ENCODE results near the gene VAMP8. TPM values are rescaled to one million over a fixed set of nuclear protein-coding genes. Genes with fewer than 3 reads are reported as not detected.

The VAMP8 gene
- total and polyA plus RNA-seq, 10 of the 15 experiments (the other 5 are each of a cell fraction or from before 2014, with no cell fraction given) = 93.6 to 744 (median 217) TPM

DNA sequence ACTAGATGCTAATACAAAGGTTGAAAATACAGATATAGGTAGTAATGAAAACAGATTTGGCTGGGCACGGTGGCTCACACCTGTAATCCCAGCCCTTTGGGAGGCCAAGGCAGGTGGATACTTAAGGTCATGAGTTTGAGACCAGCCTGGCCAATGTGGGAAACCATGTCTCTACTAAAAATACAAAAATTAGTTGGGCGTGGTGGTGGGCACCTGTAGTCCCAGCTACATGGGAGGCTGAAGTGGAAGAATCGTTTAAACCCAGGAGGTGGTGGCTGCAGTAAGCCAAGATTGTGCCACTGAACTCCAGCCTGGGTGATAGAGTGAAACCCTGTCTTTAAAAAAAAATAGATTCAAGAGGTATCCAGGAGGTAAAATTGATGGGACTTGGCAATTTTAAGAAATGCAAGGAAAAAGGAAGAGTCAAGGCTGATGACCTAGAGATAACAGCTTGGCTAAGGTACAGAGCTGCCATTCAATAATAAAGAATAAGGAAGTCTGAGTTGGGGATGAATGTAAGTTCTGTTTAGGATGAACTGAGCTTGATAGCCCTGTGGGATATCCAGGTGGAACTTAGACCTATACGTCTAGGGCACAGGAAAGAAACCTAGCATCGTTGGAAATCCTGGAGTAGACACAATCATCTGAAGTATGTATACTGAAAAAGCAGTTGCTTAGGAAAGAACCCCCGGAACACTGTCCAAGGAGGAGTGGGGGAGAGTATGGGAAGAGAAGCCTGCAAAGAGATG, 29.4 kb upstream of the VAMP8 start:
- 75% methylated on average over 6 of the region's 6 CpGs for WGBS (ENCODE audit: insufficient coverage, insufficient replicate concordance, low lambda C conversion rate, missing lambda C conversion rate)
- ChIA-PET RAD21 (ENCODE audit: unreplicated experiment) (interaction anchor here (0.9 to 7.7 kb wide), 5 partner anchors 8 to 156 kb away, joined by 3 to 179 read pairs (median 3); partner anchors contain the start of genes GGCX and SH2D6), CTCF (interaction anchor here (0.6 to 10.4 kb wide), 5 partner anchors 8 to 157 kb away, joined by 3 to 336 read pairs (median 104); partner anchors contain the start of genes MAT2A and SH2D6), POLR2A (interaction anchor here (0.6 to 2.8 kb wide), 6 partner anchors 9 to 422 kb away, joined by 4 to 12 read pairs (median 6); partner anchors contain the start of genes GGCX, MAT2A and SH2D6), SMC1A (ENCODE audit: uncharacterized antibody, unreplicated experiment) (interaction anchor here (1.0 to 6.3 kb wide), 8 partner anchors 8 to 163 kb away, joined by 3 to 201 read pairs (median 4); partner anchors contain the start of genes MAT2A and SH2D6)
- DNase-seq (ENCODE audit: low read depth, low spot score) = no peak
- TF ChIP-seq POU2F2 (IDR thresholded peaks at IDR 0.05; ENCODE audit: borderline replicate concordance, low read depth, low read length) (0 out of 3 replicates have a peak, but pooled peaks have one; percentile 1), CBX5 (IDR thresholded peaks at IDR 0.05; ENCODE audit: low read depth) (no peak), BCL11A (IDR thresholded peaks at IDR 0.05; ENCODE audit: low read depth, low read length) (no peak), SP1 (IDR thresholded peaks at IDR 0.05; ENCODE audit: low read depth, low read length) (no peak), BMI1 (IDR thresholded peaks at IDR 0.05; ENCODE audit: borderline replicate concordance) (no peak), NR2C2 (IDR thresholded peaks at IDR 0.05; ENCODE audit: borderline replicate concordance, control insufficient read depth, insufficient read length, low read depth) (no peak)
- TF ChIP-seq, protein P1, sequence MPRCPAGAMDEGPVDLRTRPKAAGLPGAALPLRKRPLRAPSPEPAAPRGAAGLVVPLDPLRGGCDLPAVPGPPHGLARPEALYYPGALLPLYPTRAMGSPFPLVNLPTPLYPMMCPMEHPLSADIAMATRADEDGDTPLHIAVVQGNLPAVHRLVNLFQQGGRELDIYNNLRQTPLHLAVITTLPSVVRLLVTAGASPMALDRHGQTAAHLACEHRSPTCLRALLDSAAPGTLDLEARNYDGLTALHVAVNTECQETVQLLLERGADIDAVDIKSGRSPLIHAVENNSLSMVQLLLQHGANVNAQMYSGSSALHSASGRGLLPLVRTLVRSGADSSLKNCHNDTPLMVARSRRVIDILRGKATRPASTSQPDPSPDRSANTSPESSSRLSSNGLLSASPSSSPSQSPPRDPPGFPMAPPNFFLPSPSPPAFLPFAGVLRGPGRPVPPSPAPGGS (IDR thresholded peaks at IDR 0.05; ENCODE audit: borderline replicate concordance, insufficient read depth, low read depth, low read length, poor library complexity, severe bottlenecking) = peak; percentile 7
- TF ChIP-seq, protein P2, sequence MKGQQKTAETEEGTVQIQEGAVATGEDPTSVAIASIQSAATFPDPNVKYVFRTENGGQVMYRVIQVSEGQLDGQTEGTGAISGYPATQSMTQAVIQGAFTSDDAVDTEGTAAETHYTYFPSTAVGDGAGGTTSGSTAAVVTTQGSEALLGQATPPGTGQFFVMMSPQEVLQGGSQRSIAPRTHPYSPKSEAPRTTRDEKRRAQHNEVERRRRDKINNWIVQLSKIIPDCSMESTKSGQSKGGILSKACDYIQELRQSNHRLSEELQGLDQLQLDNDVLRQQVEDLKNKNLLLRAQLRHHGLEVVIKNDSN (IDR thresholded peaks at IDR 0.05; ENCODE audit: borderline replicate concordance, extremely low read length, insufficient read depth, low read depth, low read length) = no peak
- TF ChIP-seq, protein P3, sequence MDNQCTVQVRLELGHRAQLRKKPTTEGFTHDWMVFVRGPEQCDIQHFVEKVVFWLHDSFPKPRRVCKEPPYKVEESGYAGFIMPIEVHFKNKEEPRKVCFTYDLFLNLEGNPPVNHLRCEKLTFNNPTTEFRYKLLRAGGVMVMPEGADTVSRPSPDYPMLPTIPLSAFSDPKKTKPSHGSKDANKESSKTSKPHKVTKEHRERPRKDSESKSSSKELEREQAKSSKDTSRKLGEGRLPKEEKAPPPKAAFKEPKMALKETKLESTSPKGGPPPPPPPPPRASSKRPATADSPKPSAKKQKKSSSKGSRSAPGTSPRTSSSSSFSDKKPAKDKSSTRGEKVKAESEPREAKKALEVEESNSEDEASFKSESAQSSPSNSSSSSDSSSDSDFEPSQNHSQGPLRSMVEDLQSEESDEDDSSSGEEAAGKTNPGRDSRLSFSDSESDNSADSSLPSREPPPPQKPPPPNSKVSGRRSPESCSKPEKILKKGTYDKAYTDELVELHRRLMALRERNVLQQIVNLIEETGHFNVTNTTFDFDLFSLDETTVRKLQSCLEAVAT (IDR thresholded peaks at IDR 0.05) = no peak
- Histone ChIP-seq H3K27ac (ENCODE audit: control insufficient read depth, insufficient read depth) (no peak overlapping the region), H4K20me1 (ENCODE audit: control insufficient read depth, insufficient read depth) (no peaks in the 10 kb centered on the region), H2AFZ (ENCODE audit: control insufficient read depth, low read depth, low read length) (no peak overlapping the region), H3K4me1 (ENCODE audit: control insufficient read depth, insufficient read depth, low read length) (no peaks in the 10 kb centered on the region), H3K4me3 (no peak overlapping the region), H3K9ac (ENCODE audit: control insufficient read depth, insufficient read depth, low read length) (no peak overlapping the region), H3K79me2 (ENCODE audit: control insufficient read depth, insufficient read depth, low read length) (no peaks in the 10 kb centered on the region; the same call in 1 of the 2 replicates), H3K9me3 (replicated peaks; ENCODE audit: control insufficient read depth, insufficient read depth, low read length) (no peaks in the 10 kb centered on the region), H3K27me3 (replicated peaks in 1 of 2; ENCODE audit: control insufficient read depth in 2 of 2, insufficient read depth in 2 of 2, low read length in 1 of 2) (no peaks in the 10 kb centered on the region), H3K4me2 (ENCODE audit: control insufficient read depth, insufficient read depth) (no peak overlapping the region), H3K36me3 (ENCODE audit: control insufficient read depth in 2 of 2, insufficient read depth in 2 of 2, low read length in 1 of 2) (peaks cover 6 to 26% of the 10 kb centered on the region in 2 experiments)
- in situ Hi-C loops (cut with MboI) = no loop called here
- ATAC-seq = no peak
- intact Hi-C loops (cut with micrococcal nuclease; ENCODE audit: unreplicated experiment) = no loop called here
- no TSS peak for BruUV-seq (replicated peaks)
- no peak for FAIRE-seq

All from GM12878 (cell line).